Right atrium auricular region (tissue), 2 donors: ENCODE results near the gene TP73. TPM values are rescaled to one million over a fixed set of nuclear protein-coding genes. Genes with fewer than 3 reads are reported as not detected.
"Not testable (repeated sequence)": the region's sequence is repeated elsewhere in the genome, so short reads cannot be mapped to it uniquely, and the experiment has no call there.

Source experiments
- DNase-seq: peaks from one replicate; pipeline ENCODE4 v3.0.0-alpha.2; 2019; ENCODE audit warnings: low spot score
- H3K27ac ChIP-seq, 2 donors: fragments of 200-600 bp; sonication (generic); 1 replicate in 1 of 2; 2 replicates in 1 of 2; pipeline ENCODE4 v1.5.1; 2016 to 2019
- H3K27me3 ChIP-seq, 2 donors: fragments of 200-600 bp; sonication (generic); one replicate each; pipeline versions ENCODE4 v1.5.1 to v1.6.0; 2017 to 2019
- H3K36me3 ChIP-seq: fragments of 200-600 bp; sonication (generic); one replicate; pipeline ENCODE4 v1.5.1; 2016
- H3K4me1 ChIP-seq, 2 donors: fragments of 200-600 bp; sonication (generic); one replicate each; pipeline versions ENCODE4 v1.5.1 to v1.6.0; 2017 to 2019
- H3K4me3 ChIP-seq, 2 donors: fragments of 200-600 bp; sonication (generic); 1 replicate in 1 of 2; 2 replicates in 1 of 2; pipeline ENCODE4 v1.5.1; 2017 to 2019; ENCODE audit warnings: mild to moderate bottlenecking in 1 of 2, moderate library complexity in 1 of 2
- H3K9me3 ChIP-seq, 2 donors: fragments of 200-600 bp; sonication (generic); one replicate each; pipeline ENCODE4 v1.5.1; 2019
- CTCF ChIP-seq, 2 donors: fragments of 200-600 bp; sonication (generic); IDR thresholded peaks; one replicate each; pipeline ENCODE4 v1.5.1; 2019; ENCODE audit warnings: antibody characterized with exemption in 2 of 2
- total RNA-seq, 2 donors: library from RNA; depleted of rRNA; stranded (reverse); fragments of >200 nt; gene quantifications; one replicate each; pipeline ENCODE4 v1.1.0, GENCODE V29; 2016

TP73 gene
- total RNA-seq, 2 donors from 2014 or later, result 0.16 TPM; not detected in 1

DNA sequence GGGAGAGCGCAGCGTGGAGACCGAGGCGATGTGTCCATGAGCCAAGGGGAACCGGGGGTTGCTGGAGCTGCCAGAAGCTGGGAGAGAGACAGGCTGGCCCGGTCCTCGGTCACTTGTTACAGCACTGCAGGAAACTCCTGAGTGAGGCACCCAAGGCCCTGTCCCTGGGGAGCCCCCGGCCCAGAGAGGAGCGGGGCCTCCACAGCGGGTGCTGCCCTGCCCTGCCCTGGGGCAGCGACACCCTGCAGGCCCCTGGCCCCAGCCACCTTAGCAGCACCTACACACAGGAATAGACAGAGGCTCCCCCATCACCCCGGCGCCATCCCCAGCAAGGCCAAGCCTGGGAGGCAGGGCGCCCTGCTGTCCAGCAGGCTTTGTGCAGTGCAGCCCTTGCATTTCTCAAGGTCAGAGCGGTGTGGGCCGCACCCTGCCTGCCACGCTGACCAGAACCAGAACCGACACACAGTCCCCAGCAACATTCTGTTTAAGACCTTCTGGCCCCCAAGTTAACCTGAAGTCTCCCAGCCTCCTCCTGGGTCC lies 34.4 kb upstream of the TP73 start:
- no peaks in the 10 kb centered on the region for H3K9me3 ChIP-seq
- DNase-seq, result no peak

DNA sequence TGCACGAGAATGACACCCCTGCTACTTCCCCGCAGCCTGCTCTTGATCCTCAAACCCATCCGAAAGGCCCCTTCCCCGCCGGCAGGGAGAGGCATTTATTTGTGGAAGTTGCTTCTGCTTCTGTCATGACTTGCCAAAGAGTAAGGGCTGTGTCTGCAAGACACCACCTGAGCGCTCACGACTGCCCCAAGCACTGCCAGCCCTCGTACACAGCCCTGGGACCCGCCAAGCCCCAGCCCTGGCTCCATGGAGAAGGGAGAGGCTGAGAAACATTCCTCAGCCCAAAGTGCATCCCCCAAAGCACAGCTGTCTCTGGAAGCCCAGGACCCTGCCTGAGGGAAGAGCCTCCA lies 33.8 kb upstream of the TP73 start:
- no peaks in the 10 kb centered on the region for H3K27me3 ChIP-seq
- peaks cover 0 to 20% of the 10 kb centered on the region in 2 donors for H3K4me1 ChIP-seq
- no peak overlapping the region for H3K4me3 ChIP-seq
- no peaks in the 10 kb centered on the region for H3K9me3 ChIP-seq
- no peak overlapping the region for H3K27ac ChIP-seq
- no peaks in the 10 kb centered on the region for H3K36me3 ChIP-seq
- no peak for DNase-seq
- no peak for TF ChIP-seq CTCF (IDR thresholded peaks at IDR 0.05)

More for the DNA sequence above, 34.4 kb upstream of the TP73 start:
- Histone ChIP-seq H3K27me3 (no peaks in the 10 kb centered on the region), H3K4me3 (no peak overlapping the region), H3K27ac (no peak overlapping the region), H3K4me1 (peaks cover 0 to 14% of the 10 kb centered on the region in 2 donors), H3K36me3 (no peaks in the 10 kb centered on the region)
- TF ChIP-seq CTCF (IDR thresholded peaks at IDR 0.05), result no peak

GRCh38 chr1:3618881-3619671 lies 33.2 kb upstream of the TP73 start:
- Histone ChIP-seq H3K4me1 (peaks cover 0 to 26% of the 10 kb centered on the region in 2 donors), H3K4me3 (no peak overlapping the region), H3K27me3 (no peaks in the 10 kb centered on the region), H3K27ac (no peak overlapping the region), H3K9me3 (no peaks in the 10 kb centered on the region), H3K36me3 (no peaks in the 10 kb centered on the region)
- peak; percentile 82 for DNase-seq
- peak; percentile 71 to 93 for TF ChIP-seq CTCF (IDR thresholded peaks at IDR 0.05)

GRCh38 chr1:3620708-3621107 lies 31.6 kb upstream of the TP73 start:
- Histone ChIP-seq H3K36me3 (no peaks in the 10 kb centered on the region), H3K9me3 (no peaks in the 10 kb centered on the region), H3K4me3 (no peak overlapping the region), H3K27me3 (no peaks in the 10 kb centered on the region), H3K4me1 (peaks cover 0 to 32% of the 10 kb centered on the region in 2 donors), H3K27ac (no peak overlapping the region)
- TF ChIP-seq CTCF (IDR thresholded peaks at IDR 0.05), result no peak
- no peak for DNase-seq

GRCh38 chr1:3621151-3621671 lies 31.1 kb upstream of the TP73 start:
- H3K4me1 ChIP-seq, result peaks cover 0 to 35% of the 10 kb centered on the region in 2 donors
- H3K27ac ChIP-seq, H3K9me3 ChIP-seq, H3K36me3 ChIP-seq, DNase-seq, H3K27me3 ChIP-seq, H3K4me3 ChIP-seq: not testable (repeated sequence)
- TF ChIP-seq CTCF (IDR thresholded peaks at IDR 0.05), result peak; percentile 35 to 71

DNA sequence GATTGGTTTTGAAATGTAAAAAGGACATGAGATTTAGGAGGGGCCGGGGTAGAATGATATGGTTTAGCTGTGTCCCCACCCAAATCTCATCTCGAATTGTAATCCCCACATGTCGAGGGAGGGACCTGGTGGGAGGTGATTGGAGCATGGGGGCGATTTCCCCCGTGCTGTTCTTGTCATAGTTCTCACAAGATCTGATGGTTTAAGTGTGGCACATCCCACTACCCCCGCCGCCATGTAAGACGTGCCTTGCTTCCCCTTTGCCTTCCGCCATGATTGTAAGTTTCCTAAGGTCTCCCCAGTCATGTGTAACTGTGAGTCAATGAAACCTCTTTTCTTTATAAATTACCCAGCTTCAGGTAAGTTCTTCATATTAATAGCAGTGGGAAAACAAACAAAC lies 30.2 kb upstream of the TP73 start:
- H3K4me1 ChIP-seq, result peaks cover 0 to 35% of the 10 kb centered on the region in 2 donors
- H3K9me3 ChIP-seq, H3K36me3 ChIP-seq, DNase-seq, H3K4me3 ChIP-seq, H3K27me3 ChIP-seq, H3K27ac ChIP-seq: not testable (repeated sequence)
